HG03060 (cell line): Measurements from ENCODE around the gene EDAR.

ENCODE experiments used
- ATAC-seq: cut with Tn5 transposase; IDR thresholded peaks from one replicate; pipeline ENCODE4 v1.9.1; 2021; ENCODE audit warnings: low read depth, moderate number of reproducible peaks; ENCODE audit not compliant: unreplicated experiment

EDAR gene

GRCh38 chr2:108911807-108912628 lies 77.0 kb downstream of the EDAR start:
- ATAC-seq, result no peak

DNA sequence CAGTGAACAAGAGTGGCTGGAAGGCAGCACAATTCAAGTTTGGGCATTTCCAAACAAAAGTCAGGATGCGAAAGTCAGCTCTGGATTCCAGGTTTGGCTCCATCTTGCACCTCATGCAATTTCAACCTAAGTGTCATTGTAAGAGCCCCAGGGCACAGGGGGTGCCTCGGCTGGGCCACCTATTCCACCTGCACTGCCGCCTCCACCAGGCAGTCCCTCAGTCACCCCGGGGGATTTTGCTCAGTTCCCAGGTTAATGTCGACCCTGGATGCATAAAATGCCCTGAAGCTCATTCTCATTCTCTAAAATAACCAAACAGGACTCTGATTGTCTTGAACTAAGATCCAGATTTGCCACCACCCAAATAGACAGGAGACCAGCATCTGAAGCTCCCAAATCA lies 77.6 kb downstream of the EDAR start:
- no peak for ATAC-seq

DNA sequence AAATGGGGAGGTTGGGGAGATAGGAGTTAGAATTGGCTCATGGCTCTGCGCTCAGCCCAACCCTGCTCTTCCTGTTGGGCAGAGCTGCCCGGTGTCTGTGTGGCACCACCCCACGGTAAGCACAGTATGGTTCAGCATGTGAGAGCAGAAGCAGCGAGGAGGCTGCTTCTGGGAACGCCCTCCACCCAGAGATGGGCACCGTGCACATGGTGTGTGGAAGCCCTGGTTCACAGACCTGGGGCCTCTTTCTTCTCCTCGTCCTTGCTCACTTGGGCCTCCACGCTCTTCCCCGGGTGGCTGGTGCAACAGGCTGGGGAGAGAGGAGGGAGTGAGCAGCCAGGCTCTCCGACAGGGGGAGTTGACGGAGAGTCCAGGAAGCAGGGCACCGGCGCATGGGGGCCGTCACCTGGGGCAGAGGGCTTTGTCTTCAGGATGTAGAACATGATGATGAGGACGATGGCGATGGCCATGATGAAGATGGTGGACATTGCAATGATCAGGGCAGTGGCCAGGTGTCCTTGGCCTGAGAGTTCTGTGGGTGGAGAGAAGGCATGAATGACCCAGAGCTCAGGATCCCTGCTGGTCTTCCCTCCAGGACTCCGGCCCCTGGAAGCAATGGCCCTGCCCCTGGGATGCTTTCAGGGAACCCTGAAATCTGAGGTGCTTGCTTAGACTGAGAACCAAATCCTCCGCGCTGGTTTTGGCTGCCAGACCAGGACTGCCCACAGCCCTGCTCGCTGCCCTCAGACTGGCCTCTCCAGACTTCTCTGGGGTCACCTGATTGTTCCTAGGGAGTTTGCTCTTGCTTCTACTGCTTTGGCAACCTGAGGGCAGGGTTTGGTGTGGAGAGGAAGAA lies 78.3 kb downstream of the EDAR start:
- ATAC-seq, result no peak

DNA sequence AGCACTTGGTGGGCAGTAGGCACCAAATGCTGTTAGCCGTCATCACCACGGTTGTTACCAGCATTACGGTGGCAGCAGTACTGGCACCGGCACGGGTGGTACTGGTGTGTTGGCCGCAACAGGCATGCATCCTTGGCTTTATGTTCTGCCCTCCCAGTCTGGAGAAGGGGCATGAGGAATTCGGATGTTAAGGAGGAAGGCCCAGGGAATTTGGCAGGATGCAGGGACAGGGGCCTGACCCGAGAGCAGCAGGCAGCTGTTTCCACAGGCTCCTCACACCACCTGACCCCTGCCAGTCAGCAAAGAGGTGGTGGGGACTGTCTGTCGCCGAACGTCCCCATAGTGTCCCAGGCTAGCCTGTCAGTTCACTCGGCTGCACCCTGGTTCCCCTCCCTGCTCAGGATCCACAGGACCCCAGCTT lies 79.0 kb downstream of the EDAR start:
- ATAC-seq, result no peak

GRCh38 chr2:108909275-108909823 lies 79.7 kb downstream of the EDAR start:
- no peak for ATAC-seq

GRCh38 chr2:108908713-108909070 lies 80.3 kb downstream of the EDAR start:
- ATAC-seq, result no peak

- ATAC-seq, result no peak
These were observed 81.0 kb downstream of the EDAR start for GRCh38 chr2:108907822-108908712.

DNA sequence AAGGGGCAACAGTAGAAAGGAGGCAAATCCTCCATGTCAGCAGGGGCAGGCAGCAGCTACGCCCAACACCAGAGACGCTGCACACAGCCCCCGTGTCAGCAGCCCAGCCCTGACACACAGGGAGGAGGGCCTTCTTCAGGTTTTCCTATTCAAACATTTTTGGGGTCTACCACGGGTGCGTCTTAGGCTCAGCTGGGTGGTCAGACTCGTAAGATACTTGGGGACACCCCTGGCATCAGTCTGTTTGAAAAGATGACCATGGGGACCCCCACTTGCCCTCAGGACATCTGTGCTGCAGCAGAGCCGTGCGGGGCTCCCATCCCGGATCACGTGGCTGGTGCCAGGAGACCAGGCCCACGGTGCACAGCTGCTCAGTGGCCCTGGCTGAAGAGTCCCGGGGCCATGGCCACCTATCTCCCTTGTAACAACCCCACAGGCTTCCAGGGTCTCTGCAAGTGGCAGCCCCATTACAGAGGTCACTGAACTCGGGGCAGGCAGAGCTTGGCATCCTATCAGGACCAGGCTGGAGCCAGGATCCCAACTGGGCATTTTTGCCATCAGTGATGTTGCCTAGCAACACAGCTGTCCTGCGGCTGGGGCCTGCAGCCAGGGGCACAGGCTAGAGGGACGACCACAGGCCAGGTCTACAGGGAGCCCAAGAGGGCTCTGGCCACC lies 82.5 kb downstream of the EDAR start:
- ATAC-seq, result no peak

DNA sequence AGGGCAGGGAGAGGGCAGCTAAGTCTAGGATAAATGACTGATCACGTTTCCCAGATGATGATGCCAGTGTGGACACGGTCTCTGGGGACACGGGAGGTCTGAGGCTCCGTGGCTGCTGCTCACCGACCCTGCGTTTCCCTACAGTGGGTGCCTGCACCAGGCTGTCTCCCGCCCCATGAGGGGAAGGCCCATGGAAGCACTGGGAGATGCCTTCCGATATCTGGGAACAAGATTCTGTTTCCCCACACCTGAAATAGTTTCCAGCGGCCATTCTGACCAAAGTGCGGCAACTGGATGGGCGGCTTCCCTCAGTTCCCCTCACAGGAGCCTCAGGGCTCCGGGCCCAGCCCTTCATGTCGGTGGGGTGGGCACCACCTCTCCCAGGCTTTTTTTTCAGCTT lies 83.1 kb downstream of the EDAR start:
- no peak for ATAC-seq

- no peak for ATAC-seq
These were observed 83.8 kb downstream of the EDAR start for GRCh38 chr2:108905176-108905575.

DNA sequence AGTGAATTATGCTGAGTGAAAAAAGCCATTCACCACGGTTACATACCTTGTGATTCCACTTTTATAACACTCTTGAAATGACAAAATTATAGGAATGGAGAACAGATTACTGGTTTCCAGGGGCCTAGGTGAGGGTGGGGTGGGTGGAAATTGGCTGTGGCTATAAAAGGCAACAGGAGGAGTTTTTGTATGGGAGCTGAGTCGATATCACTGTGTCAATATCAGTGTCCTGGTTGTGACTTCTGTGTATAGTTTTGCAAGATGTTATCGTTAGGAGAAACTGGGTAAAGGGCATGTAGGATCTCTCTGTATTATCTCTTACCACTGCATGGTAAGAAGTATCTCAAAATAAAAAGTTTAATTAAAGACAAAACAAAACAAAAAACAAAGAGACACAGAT lies 84.3 kb downstream of the EDAR start:
- no peak for ATAC-seq

DNA sequence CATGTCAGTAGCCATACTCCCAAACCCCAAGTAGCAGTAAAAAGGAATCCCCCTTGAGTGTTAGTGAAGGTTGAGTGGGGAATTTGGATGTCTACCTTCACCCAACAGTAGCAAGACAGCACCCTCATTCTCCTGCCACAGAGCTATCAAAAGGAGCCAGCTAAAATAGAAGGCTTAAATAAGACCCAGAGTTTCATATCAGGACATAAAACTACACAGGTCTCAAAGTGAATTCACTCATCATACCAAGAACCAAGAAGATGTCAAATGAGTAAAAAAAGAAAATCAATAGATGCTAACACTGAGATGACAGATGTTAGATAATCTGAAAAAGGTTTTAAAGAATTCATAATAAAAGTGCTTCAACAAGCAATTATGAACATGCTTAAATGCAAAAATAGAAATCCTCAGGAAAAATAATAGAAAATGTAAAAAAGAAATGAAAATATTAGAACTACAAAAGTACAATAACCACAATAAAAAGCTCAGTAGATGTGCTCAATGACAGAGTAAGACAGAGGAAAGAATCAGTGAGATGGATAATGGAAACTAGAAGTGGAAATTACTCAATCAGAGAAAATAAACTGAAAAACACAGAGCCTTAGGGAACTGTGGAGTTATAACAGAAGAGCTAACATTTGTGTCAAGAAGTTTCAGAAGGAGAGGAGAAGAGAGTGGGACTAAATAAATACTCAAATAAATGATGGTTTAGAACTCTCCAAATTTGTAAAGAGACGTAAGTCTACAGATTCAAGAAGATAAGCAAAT lies 90.5 kb downstream of the EDAR start:
- ATAC-seq, result no peak

DNA sequence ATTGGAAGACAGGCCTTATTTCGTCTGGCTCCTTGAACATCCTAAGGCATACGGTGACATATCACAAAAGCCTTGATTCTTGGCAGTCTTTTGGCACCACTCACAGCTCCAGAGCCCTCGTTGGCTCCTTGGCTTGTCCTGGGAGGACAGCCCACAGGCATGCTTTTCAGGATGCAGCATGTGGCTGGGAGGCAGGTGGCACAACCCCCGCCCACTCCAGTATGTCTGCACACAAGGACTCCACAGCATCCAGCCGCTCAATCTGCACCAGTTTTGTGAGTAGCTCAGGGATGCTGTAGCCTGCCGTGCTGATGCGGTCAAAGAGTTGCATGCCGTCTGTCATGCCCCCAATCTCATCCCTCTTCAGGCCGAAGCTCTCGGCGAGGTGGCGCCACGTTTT lies 92.3 kb downstream of the EDAR start:
- no peak for ATAC-seq

- no peak for ATAC-seq
These were observed 93.8 kb downstream of the EDAR start for GRCh38 chr2:108895188-108895587.

DNA sequence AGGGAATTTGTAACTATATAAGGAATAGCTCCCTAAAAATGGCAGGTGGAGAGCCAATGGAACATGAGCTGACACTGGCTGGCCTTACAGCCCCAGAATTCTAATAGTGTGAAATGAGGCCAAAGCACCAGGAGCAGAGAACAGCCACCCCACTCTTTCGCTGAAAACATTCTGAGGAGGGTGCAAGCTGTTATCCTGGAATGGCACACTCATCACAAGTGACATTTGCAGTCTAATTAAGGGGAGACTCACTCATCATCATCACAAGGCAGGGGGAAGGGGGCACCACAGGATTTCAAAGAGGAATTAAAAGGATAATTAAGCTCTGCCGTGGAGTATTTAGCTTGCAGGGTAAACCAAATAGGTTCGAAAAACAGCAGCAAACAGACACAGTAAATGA lies 94.3 kb downstream of the EDAR start:
- no peak for ATAC-seq

- ATAC-seq, result no peak
These were observed 95.7 kb downstream of the EDAR start for GRCh38 chr2:108893277-108893676.

GRCh38 chr2:108889907-108890306 lies 99.1 kb downstream of the EDAR start:
- no peak for ATAC-seq

DNA sequence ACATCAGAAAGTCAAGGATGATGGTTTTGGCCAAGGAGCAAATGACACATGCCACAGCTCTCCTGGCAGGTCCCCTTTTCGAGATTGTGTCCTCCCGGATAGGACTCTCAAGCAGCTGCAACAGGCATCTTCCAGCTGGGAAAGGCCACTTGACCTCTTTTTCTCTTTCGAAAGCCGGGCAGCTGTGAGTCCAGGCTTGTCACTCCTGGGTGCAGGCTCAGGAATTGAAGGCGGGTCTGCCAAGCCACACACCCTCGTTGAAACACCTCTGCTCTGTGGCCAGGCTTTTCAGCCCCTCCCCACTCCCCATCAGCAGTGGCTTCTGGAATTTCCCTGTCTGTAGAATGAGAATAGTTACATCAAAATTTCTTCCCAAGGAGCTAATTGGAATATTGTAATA lies 104.4 kb downstream of the EDAR start:
- no peak for ATAC-seq

DNA sequence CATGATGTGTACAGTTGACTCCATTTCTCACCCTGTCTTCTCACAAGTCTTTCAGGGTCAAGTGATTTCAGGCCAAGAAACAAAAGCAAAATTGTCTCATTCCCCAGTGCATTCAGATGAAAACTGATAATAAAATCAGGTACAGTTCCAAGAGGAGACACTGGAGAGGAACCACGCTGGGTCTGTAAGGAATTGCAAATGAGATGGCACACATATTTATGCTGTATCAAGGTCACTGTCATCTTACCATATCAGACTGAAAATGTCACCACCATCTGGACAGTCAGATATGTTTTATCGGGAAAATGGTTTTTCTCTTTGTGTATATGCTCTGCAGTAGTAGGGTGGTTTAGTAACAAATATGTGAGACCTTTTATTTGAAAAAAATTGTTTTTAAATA lies 110.7 kb downstream of the EDAR start:
- ATAC-seq, result no peak
